ENCODE measurements around the gene PPP1R2. TPM values are rescaled to one million over a fixed set of nuclear protein-coding genes. Genes with fewer than 3 reads are reported as not detected.

The PPP1R2 gene
- total RNA-seq, 1 experiment from 2014 or later, result 38.3 TPM

- H2AK5ac ChIP-seq (ENCODE audit: insufficient read length, low read length), result no peak overlapping the region
- no peaks in the 10 kb centered on the region for H3K27me3 ChIP-seq (ENCODE audit: insufficient read depth, low read length)
- H2BK15ac ChIP-seq (ENCODE audit: low read depth, low read length), result no peak overlapping the region
- no peak overlapping the region for H2BK120ac ChIP-seq (ENCODE audit: low read depth, low read length, poor library complexity, severe bottlenecking)
- no peaks in the 10 kb centered on the region for H3K9me3 ChIP-seq (ENCODE audit: control insufficient read depth, low read depth, low read length)
- no peak overlapping the region for H3K27ac ChIP-seq (ENCODE audit: insufficient read length, low read depth, low read length)
- H3K18ac ChIP-seq (ENCODE audit: insufficient read length, low read depth, low read length), result no peak overlapping the region
- H3K4me1 Mint-ChIP-seq, result peaks cover 2% of the 10 kb centered on the region in 2 experiments; a peak in 1 of 4 replicates
- no peak overlapping the region for H2BK12ac ChIP-seq (ENCODE audit: insufficient read length, low read depth, low read length)
- H3K23ac ChIP-seq (ENCODE audit: insufficient read length, low read depth, low read length), result no peak overlapping the region
- H2BK5ac ChIP-seq (ENCODE audit: insufficient read length, low read length), result no peak overlapping the region
- WGBS (ENCODE audit: extremely low coverage, insufficient read length, low lambda C conversion rate), result no CpG with 5 or more reads among the region's 7 CpGs
- no peak overlapping the region for H4K8ac ChIP-seq (replicated peaks; ENCODE audit: insufficient read length, low read depth, low read length)
- no peak overlapping the region for H3K14ac ChIP-seq (ENCODE audit: insufficient read depth, low read length)
- no peak overlapping the region for H3K4ac ChIP-seq (ENCODE audit: low read depth, low read length)
- H2AFZ ChIP-seq (ENCODE audit: low read length), result peak overlapping the region; percentile 53
- no peaks in the 10 kb centered on the region for H3K23me2 ChIP-seq (ENCODE audit: insufficient read length, low read depth, low read length, poor library complexity, severe bottlenecking)
- H3T11ph ChIP-seq (ENCODE audit: low read length), result no peak overlapping the region
- H3K79me2 ChIP-seq (ENCODE audit: insufficient read depth, low read length), result no peaks in the 10 kb centered on the region
- no peak overlapping the region for H3K56ac ChIP-seq (ENCODE audit: insufficient read length, low read depth, low read length)
- H4K5ac ChIP-seq (ENCODE audit: insufficient read length, low read depth, low read length), result no peak overlapping the region
- DNase-seq, result no peak
- no peaks in the 10 kb centered on the region for H3K9me3 Mint-ChIP-seq
- TF ChIP-seq CTCF (conservative IDR thresholded peaks at IDR 0.05), result no peak
- H3K4me3 Mint-ChIP-seq, result no peak overlapping the region
- H2BK20ac ChIP-seq (ENCODE audit: low read depth, low read length, poor library complexity, severe bottlenecking), result no peak overlapping the region
- H3K4me1 ChIP-seq (ENCODE audit: insufficient read depth, low read length), result no peaks in the 10 kb centered on the region; the same call in 1 of the 2 replicates
- H4K91ac ChIP-seq (ENCODE audit: insufficient read length, low read depth, low read length), result no peak overlapping the region
- H3K27ac Mint-ChIP-seq, result no peak overlapping the region
- no peaks in the 10 kb centered on the region for H3K79me1 ChIP-seq (ENCODE audit: insufficient read depth, low read depth, low read length, poor library complexity, severe bottlenecking)
- H3K9ac ChIP-seq (ENCODE audit: extremely low read depth, insufficient read length, low read length), result no peak overlapping the region
- H3K36me3 Mint-ChIP-seq (ENCODE audit: insufficient read depth in 1 of 3, low read depth in 3 of 3), result no peaks in the 10 kb centered on the region
- H3K27me3 Mint-ChIP-seq (ENCODE audit: low read depth), result 0 out of 2 replicates have a peak, but pooled peaks cover 7% of the 10 kb centered on the region
- H3K4me2 ChIP-seq (ENCODE audit: insufficient read depth, insufficient read length, low read length), result no peak overlapping the region
- H4K20me1 ChIP-seq (ENCODE audit: control insufficient read depth, insufficient read depth, insufficient read length), result no peaks in the 10 kb centered on the region
Observed at GRCh38 chr3:195565716-195566115, 22.6 kb upstream of the PPP1R2 start.
